ENCODE measurements around the gene LY6G5C. TPM values are rescaled to one million over a fixed set of nuclear protein-coding genes. Genes with fewer than 3 reads are reported as not detected.

Gene LY6G5C
- total and polyA plus RNA-seq, 2 experiments from 2014 or later: 2.1 TPM; not detected in 1

GRCh38 chr6:31693535-31693934, 12.7 kb upstream of the LY6G5C start:
- Mint-ChIP-seq H3K27ac (no peak overlapping the region), H3K36me3 (ENCODE audit: low read depth) (peaks cover 27% of the 10 kb centered on the region), H3K4me1 (no peaks in the 10 kb centered on the region), H3K9me3 (no peaks in the 10 kb centered on the region), H3K4me3 (no peak overlapping the region), H3K27me3 (ENCODE audit: insufficient read depth, low read depth, poor library complexity) (peaks cover 5% of the 10 kb centered on the region)
- no peak overlapping the region for H3K4me3 ChIP-seq
- no peaks in the 10 kb centered on the region for H3K9me2 ChIP-seq (ENCODE audit: insufficient read depth)
- no peak overlapping the region for H3K27ac ChIP-seq (ENCODE audit: low read depth)
- no peak overlapping the region for H2AFZ ChIP-seq
- no peaks in the 10 kb centered on the region; the same call in 1 of the 2 replicates for H3K79me2 ChIP-seq (replicated peaks; ENCODE audit: insufficient read depth)
- no peak for TF ChIP-seq REST (IDR thresholded peaks at IDR 0.05; ENCODE audit: unreplicated experiment)
- no peak for TF ChIP-seq NANOG (IDR thresholded peaks at IDR 0.05; ENCODE audit: borderline replicate concordance)
- no peak for TF ChIP-seq CTCF (conservative IDR thresholded peaks at IDR 0.05; ENCODE audit: low read depth in 2 of 2)
- TF ChIP-seq JUNB (IDR thresholded peaks at IDR 0.05; ENCODE audit: unreplicated experiment): no peak
- TF ChIP-seq CREB1 (CRISPR knock-in tag; IDR thresholded peaks at IDR 0.05; ENCODE audit: low read depth): no peak
- no peak for TF ChIP-seq EZH2 (IDR thresholded peaks at IDR 0.05; ENCODE audit: low read depth, unreplicated experiment)
- no peak for TF ChIP-seq ZNF114 (CRISPR knock-in tag; IDR thresholded peaks at IDR 0.05)
- TF ChIP-seq POLR2AphosphoS5 (IDR thresholded peaks at IDR 0.05; ENCODE audit: low read depth): no peak
- TF ChIP-seq ZNF331 (CRISPR knock-in tag; IDR thresholded peaks at IDR 0.05; ENCODE audit: low read depth): no peak
- no peak for TF ChIP-seq EZH2phosphoT487 (IDR thresholded peaks at IDR 0.05; ENCODE audit: unreplicated experiment)
- no peak for TF ChIP-seq ZNF462 (CRISPR knock-in tag; IDR thresholded peaks at IDR 0.05)
- no peak for TF ChIP-seq ETS1 (IDR thresholded peaks at IDR 0.05)
- TF ChIP-seq STAT1 (IDR thresholded peaks at IDR 0.05; ENCODE audit: unreplicated experiment): no peak
- ATAC-seq: no peak
- no peaks in the 10 kb centered on the region for H3F3A ChIP-seq (replicated peaks; ENCODE audit: low read depth)
- H3K4me1 ChIP-seq (ENCODE audit: insufficient read depth): no peaks in the 10 kb centered on the region
- peaks cover 6% of the 10 kb centered on the region; the same call in 1 of the 2 replicates for H3K36me3 ChIP-seq (ENCODE audit: insufficient read depth)
- no peaks in the 10 kb centered on the region for H4K20me1 ChIP-seq (replicated peaks; ENCODE audit: insufficient read depth)
- no peaks in the 10 kb centered on the region for H3K27me3 ChIP-seq (ENCODE audit: insufficient read depth)
- DNase-seq (ENCODE audit: low spot score): no peak
- H3K4me2 ChIP-seq: no peak overlapping the region

Measured in GM23338 (cell line).